Large intestine (tissue), 3 donors: ENCODE data around the gene MKLN1. TPM values are rescaled to one million over a fixed set of nuclear protein-coding genes. Genes with fewer than 3 reads are reported as not detected.
A peak's percentile ranks its signal among the peaks of the same experiment; 100 is the strongest.
"Not testable (repeated sequence)": the region's sequence is repeated elsewhere in the genome, so short reads cannot be mapped to it uniquely, and the experiment has no call there.

Experiments used
- DNase-seq, 2 donors: peaks; one replicate each; pipeline versions ENCODE4 v3.0.0 to v3.0.0-alpha.2; 2013
- H3K27ac ChIP-seq: one replicate; pipeline ENCODE4 v1.5.1; 2013; ENCODE audit warnings: low read length
- H3K27me3 ChIP-seq: 2 replicates; pipeline ENCODE4 v1.6.1; 2013; ENCODE audit warnings: low read length; ENCODE audit not compliant: control insufficient read depth, insufficient read depth
- H3K36me3 ChIP-seq: 2 replicates; pipeline ENCODE4 v1.6.1; 2013; ENCODE audit warnings: low read length; ENCODE audit not compliant: control insufficient read depth, insufficient read depth
- H3K4me1 ChIP-seq: one replicate; pipeline ENCODE4 v1.6.1; 2013; ENCODE audit warnings: low read length; ENCODE audit not compliant: control insufficient read depth, insufficient read depth
- H3K4me3 ChIP-seq: one replicate; pipeline ENCODE4 v1.5.1; 2013; ENCODE audit warnings: low read length
- H3K9me3 ChIP-seq: one replicate; pipeline ENCODE4 v1.6.1; 2013; ENCODE audit warnings: mild to moderate bottlenecking, low read depth, low read length, moderate library complexity; ENCODE audit not compliant: control insufficient read depth
- WGBS: methylation state at CpG from one replicate; pipeline ENCODE4 v1.1.5; 2013; ENCODE audit warnings: low lambda C conversion rate; ENCODE audit not compliant: insufficient coverage; 5-methylcytosine and 5-hydroxymethylcytosine counted together
- polyA plus RNA-seq: library from polyadenylated mRNA; unstranded; fragments of 120-200 nt; gene quantifications from one replicate; pipeline ENCODE4 v1.2.1, GENCODE V29; 2013

MKLN1 gene
- polyA plus RNA-seq, 1 donor, result 31.3 TPM

- peaks cover 6% of the 10 kb centered on the region for H3K36me3 ChIP-seq
- no peaks in the 10 kb centered on the region for H3K27me3 ChIP-seq
- no peaks in the 10 kb centered on the region for H3K9me3 ChIP-seq
- no CpG with 5 or more reads among the region's 14 CpGs for WGBS
- no peak overlapping the region for H3K4me3 ChIP-seq
- DNase-seq, result no peak
- no peak overlapping the region for H3K27ac ChIP-seq
- peaks cover 4% of the 10 kb centered on the region for H3K4me1 ChIP-seq
These were observed 176.7 kb downstream of the MKLN1 start for GRCh38 chr7:131504157-131504899.

- H3K4me3 ChIP-seq, H3K4me1 ChIP-seq, DNase-seq, H3K27ac ChIP-seq, H3K36me3 ChIP-seq, H3K27me3 ChIP-seq, H3K9me3 ChIP-seq: not testable (repeated sequence)
- no CpG with 5 or more reads among the region's 8 CpGs for WGBS
These were observed 177.5 kb downstream of the MKLN1 start for GRCh38 chr7:131505037-131505620.

- no peak for DNase-seq
- H3K4me3 ChIP-seq, result no peak overlapping the region
- peaks cover 4% of the 10 kb centered on the region for H3K4me1 ChIP-seq
- no peaks in the 10 kb centered on the region for H3K9me3 ChIP-seq
- H3K36me3 ChIP-seq, result no peaks in the 10 kb centered on the region
- WGBS, result no CpG with 5 or more reads among the region's 30 CpGs
- no peak overlapping the region for H3K27ac ChIP-seq
- H3K27me3 ChIP-seq, result no peaks in the 10 kb centered on the region
These were observed 178.2 kb downstream of the MKLN1 start for GRCh38 chr7:131505636-131506557.

- Histone ChIP-seq H3K27me3 (no peaks in the 10 kb centered on the region), H3K4me1 (peaks cover 4% of the 10 kb centered on the region), H3K36me3 (no peaks in the 10 kb centered on the region), H3K27ac (no peak overlapping the region), H3K4me3 (no peak overlapping the region), H3K9me3 (no peaks in the 10 kb centered on the region)
- no peak for DNase-seq
- WGBS, result 100% methylated on average over 4 of the region's 18 CpGs
These were observed 178.9 kb downstream of the MKLN1 start for GRCh38 chr7:131506597-131506996.

GRCh38 chr7:131507592-131508331, 180.1 kb downstream of the MKLN1 start:
- Histone ChIP-seq H3K4me1 (peaks cover 4% of the 10 kb centered on the region), H3K27me3 (no peaks in the 10 kb centered on the region), H3K4me3 (no peak overlapping the region), H3K9me3 (no peaks in the 10 kb centered on the region), H3K36me3 (no peaks in the 10 kb centered on the region), H3K27ac (no peak overlapping the region)
- WGBS, result no CpG with 5 or more reads among the region's 14 CpGs
- DNase-seq, result peak; percentile 71 to 79

GRCh38 chr7:131508754-131509486, 181.2 kb downstream of the MKLN1 start:
- Histone ChIP-seq H3K4me3 (no peak overlapping the region), H3K36me3 (no peaks in the 10 kb centered on the region), H3K9me3 (no peaks in the 10 kb centered on the region), H3K27ac (no peak overlapping the region), H3K27me3 (no peaks in the 10 kb centered on the region), H3K4me1 (peaks cover 8% of the 10 kb centered on the region)
- WGBS, result no CpG with 5 or more reads among the region's 10 CpGs
- DNase-seq, result no peak

- Histone ChIP-seq H3K4me1 (peaks cover 8% of the 10 kb centered on the region), H3K36me3 (no peaks in the 10 kb centered on the region), H3K9me3 (no peaks in the 10 kb centered on the region), H3K27me3 (no peaks in the 10 kb centered on the region), H3K4me3 (no peak overlapping the region), H3K27ac (no peak overlapping the region)
- WGBS, result no CpG with 5 or more reads among the region's 8 CpGs
- no peak for DNase-seq
These were observed 182.1 kb downstream of the MKLN1 start for GRCh38 chr7:131509781-131510180.

- no peaks in the 10 kb centered on the region for H3K9me3 ChIP-seq
- no peak overlapping the region for H3K4me3 ChIP-seq
- no peaks in the 10 kb centered on the region for H3K36me3 ChIP-seq
- H3K4me1 ChIP-seq, result peaks cover 8% of the 10 kb centered on the region
- no peak overlapping the region for H3K27ac ChIP-seq
- no CpG with 5 or more reads among the region's 9 CpGs for WGBS
- no peaks in the 10 kb centered on the region for H3K27me3 ChIP-seq
- DNase-seq, result no peak
These were observed 183.4 kb downstream of the MKLN1 start for GRCh38 chr7:131511071-131511470.

GRCh38 chr7:131511774-131512535, 184.3 kb downstream of the MKLN1 start:
- Histone ChIP-seq H3K36me3 (no peaks in the 10 kb centered on the region), H3K27ac (no peak overlapping the region), H3K9me3 (no peaks in the 10 kb centered on the region), H3K4me3 (no peak overlapping the region), H3K4me1 (peaks cover 8% of the 10 kb centered on the region), H3K27me3 (no peaks in the 10 kb centered on the region)
- DNase-seq, result no peak
- WGBS, result 100% methylated on average over 5 of the region's 15 CpGs
